Keratinocyte (primary cell): Measurements from ENCODE around the gene CCDC86. TPM values are rescaled to one million over a fixed set of nuclear protein-coding genes. Genes with fewer than 3 reads are reported as not detected.

ENCODE experiments used
- DNase-seq: peaks from one replicate; pipeline ENCODE4 v3.0.0-alpha.2; 2011; ENCODE audit warnings: low read depth, missing footprints, low spot score
- FAIRE-seq: peaks from 2 replicates; lab custom pipeline; 2011; peaks lifted over from hg19 to GRCh38; lab: Jason Lieb, UNC
- H2AFZ ChIP-seq: 2 replicates; pipeline ENCODE4 v1.6.0; 2012; ENCODE audit warnings: low read length, control low read depth, inconsistent platforms; ENCODE audit not compliant: control insufficient read depth
- H3K27ac ChIP-seq: 2 replicates; pipeline ENCODE4 v1.5.1; 2011; ENCODE audit warnings: low read length; ENCODE audit not compliant: control insufficient read depth, insufficient read depth
- H3K27me3 ChIP-seq: 3 replicates; pipeline ENCODE4 v1.6.0; 2011; ENCODE audit warnings: low read length; ENCODE audit not compliant: control insufficient read depth, insufficient read depth; ENCODE audit errors: extremely low read depth
- H3K36me3 ChIP-seq, 2 experiments: 2 replicates in 1 of 2; 3 replicates in 1 of 2; pipeline ENCODE4 v1.5.1; 2011; ENCODE audit warnings: low read length in 2 of 2, mild to moderate bottlenecking in 1 of 2; ENCODE audit not compliant: control insufficient read depth in 2 of 2, insufficient read depth in 2 of 2; ENCODE audit errors: extremely low read depth in 1 of 2
- H3K4me1 ChIP-seq: 3 replicates; pipeline ENCODE4 v1.5.1; 2011; ENCODE audit warnings: low read length; ENCODE audit not compliant: control insufficient read depth, insufficient read depth; ENCODE audit errors: extremely low read depth
- H3K4me2 ChIP-seq: 3 replicates; pipeline ENCODE4 v1.6.0; 2011; ENCODE audit warnings: low read depth, low read length; ENCODE audit not compliant: control insufficient read depth, insufficient read depth; ENCODE audit errors: extremely low read depth
- H3K4me3 ChIP-seq, 3 experiments: fragments of 200-600 bp in 1 of 3; sonication (generic) in 1 of 3; 2 replicates in 2 of 3; 3 replicates in 1 of 3; pipeline ENCODE4 v1.5.1; 2011 to 2016; ENCODE audit warnings: low read length in 3 of 3, mild to moderate bottlenecking in 3 of 3, control low read depth in 2 of 3, inconsistent platforms in 1 of 3, low read depth in 1 of 3, mixed read lengths in 1 of 3, mixed run types in 1 of 3, moderate library complexity in 1 of 3; ENCODE audit not compliant: control insufficient read depth in 2 of 3, insufficient read depth in 2 of 3; ENCODE audit errors: extremely low read depth in 1 of 3
- H3K79me2 ChIP-seq: 2 replicates; pipeline ENCODE4 v1.6.0; 2012; ENCODE audit warnings: low read length; ENCODE audit not compliant: control insufficient read depth, insufficient read depth
- H3K9ac ChIP-seq: 3 replicates; pipeline ENCODE4 v1.6.0; 2011; ENCODE audit warnings: low read length; ENCODE audit not compliant: control insufficient read depth, insufficient read depth; ENCODE audit errors: extremely low read depth
- H3K9me1 ChIP-seq: 3 replicates; pipeline ENCODE4 v1.6.0; 2011; ENCODE audit warnings: low read length; ENCODE audit not compliant: control insufficient read depth, insufficient read depth; ENCODE audit errors: extremely low read depth
- H3K9me3 ChIP-seq: 2 replicates; pipeline ENCODE4 v1.5.1; 2012; ENCODE audit warnings: low read depth, low read length; ENCODE audit not compliant: control insufficient read depth
- H4K20me1 ChIP-seq: 3 replicates; pipeline ENCODE4 v1.6.0; 2011; ENCODE audit warnings: low read length; ENCODE audit not compliant: control insufficient read depth, insufficient read depth; ENCODE audit errors: extremely low read depth
- CTCF ChIP-seq, 3 experiments: IDR thresholded peaks in 1 of 3; conservative IDR thresholded peaks in 1 of 3; optimal IDR thresholded peaks in 1 of 3; 2 replicates in 2 of 3; 3 replicates in 1 of 3; pipeline versions ENCODE3 to v1.5.1; 2011; ENCODE audit warnings: low read length in 3 of 3, mild to moderate bottlenecking in 3 of 3, moderate library complexity in 2 of 3, control low read depth in 1 of 3, inconsistent platforms in 1 of 3; ENCODE audit not compliant: insufficient read depth in 2 of 3; ENCODE audit errors: extremely low read depth in 1 of 3
- EZH2 ChIP-seq: IDR thresholded peaks from one replicate; pipeline ENCODE4 v1.6.1; 2012; ENCODE audit warnings: inconsistent platforms, mild to moderate bottlenecking, low read length, moderate library complexity
- dilution Hi-C: fragments of 300-500 bp; cut with MboI; formaldehyde crosslinking; loops from one replicate; pipeline ENCODE4 v1.7.0; 2020; ENCODE audit warnings: low sequenced_read_pairs; ENCODE audit not compliant: extremely low pct_ligation_motif_present
- polyA plus RNA-seq, 5 experiments: library from polyadenylated mRNA; depleted of rRNA in 3 of 5; stranded (reverse) in 3 of 5; stranded (forward) in 1 of 5; unstranded in 1 of 5; fragments of >200 nt; gene quantifications; 1 replicate in 1 of 5; 2 replicates in 3 of 5; 3 replicates in 1 of 5; pipeline versions ENCODE4 v1.2.1 to v1.2.3, GENCODE V29; 2011 to 2012; ENCODE audit warnings: missing spikeins in 2 of 5, low read depth in 1 of 5, low replicate concordance in 1 of 5

CCDC86 gene
- polyA plus RNA-seq, 1 donor (not counting 4 experiments of a cell fraction or from before 2014, with no cell fraction given) = 29.3 TPM

- no peaks in the 10 kb centered on the region for H3K79me2 ChIP-seq
- peaks cover 30% of the 10 kb centered on the region for H3K4me1 ChIP-seq
- H3K9ac ChIP-seq = peak overlapping the region; percentile 38
- no peaks in the 10 kb centered on the region for H4K20me1 ChIP-seq
- no peak overlapping the region for H3K4me3 ChIP-seq
- no peaks in the 10 kb centered on the region for H3K9me1 ChIP-seq
- H3K36me3 ChIP-seq = no peaks in the 10 kb centered on the region
- peak overlapping the region; percentile 66 for H3K27ac ChIP-seq
- DNase-seq = peak; percentile 81
- FAIRE-seq = no peak
- dilution Hi-C loops = no loop called here
- H3K9me3 ChIP-seq = no peaks in the 10 kb centered on the region
- peak overlapping the region; percentile 80 for H3K4me2 ChIP-seq
- H3K27me3 ChIP-seq = no peaks in the 10 kb centered on the region
- no peak overlapping the region for H2AFZ ChIP-seq
- TF ChIP-seq EZH2 (no peak), CTCF (optimal IDR thresholded peaks at IDR 0.05 in 1 of 3, IDR thresholded peaks at IDR 0.05 in 1 of 3, conservative IDR thresholded peaks at IDR 0.05 in 1 of 3; ENCODE audit: extremely low read depth in 1 of 3, insufficient read depth in 2 of 3, low read length in 3 of 3) (no peak)
Observed at GRCh38 chr11:60831501-60832079, 10.3 kb upstream of the CCDC86 start.

- Histone ChIP-seq H4K20me1 (no peaks in the 10 kb centered on the region), H3K79me2 (no peaks in the 10 kb centered on the region), H3K36me3 (no peaks in the 10 kb centered on the region), H2AFZ (peak overlapping the region; percentile 5), H3K4me2 (peak overlapping the region; percentile 2), H3K9me3 (no peaks in the 10 kb centered on the region), H3K9ac (no peak overlapping the region), H3K4me1 (peaks cover 30% of the 10 kb centered on the region), H3K27me3 (no peaks in the 10 kb centered on the region), H3K27ac (peak overlapping the region; percentile 15), H3K4me3 (no peak overlapping the region), H3K9me1 (no peaks in the 10 kb centered on the region)
- FAIRE-seq (no peak), DNase-seq (no peak)
- no peak for TF ChIP-seq EZH2
- no peak for TF ChIP-seq CTCF (optimal IDR thresholded peaks at IDR 0.05 in 1 of 3, IDR thresholded peaks at IDR 0.05 in 1 of 3, conservative IDR thresholded peaks at IDR 0.05 in 1 of 3; ENCODE audit: extremely low read depth in 1 of 3, insufficient read depth in 2 of 3, low read length in 3 of 3)
- dilution Hi-C loops = no loop called here
Observed at GRCh38 chr11:60834742-60835533, 7.0 kb upstream of the CCDC86 start.
